ENCODE data around the gene ETV3.

DNA sequence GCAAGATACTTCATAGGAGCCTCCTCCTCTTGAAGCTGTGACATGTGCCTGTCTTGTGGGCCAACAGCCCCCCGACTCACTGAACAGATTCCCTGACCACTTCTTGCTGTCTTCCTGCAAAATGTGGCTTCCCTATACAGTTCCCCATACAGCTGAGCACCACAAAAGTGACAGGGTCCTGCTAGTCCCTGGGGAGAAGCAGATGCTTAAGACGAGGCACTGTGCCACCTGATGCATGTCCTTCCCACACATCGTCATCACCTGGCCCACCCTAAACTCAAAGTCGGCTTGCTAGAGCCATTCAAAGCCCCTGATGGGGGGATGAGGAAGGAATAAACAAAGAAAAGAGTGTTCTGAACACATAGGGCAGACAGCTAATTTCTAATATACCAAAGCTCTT, 29.2 kb upstream of the ETV3 start:
- TF ChIP-seq POLR2A (IDR thresholded peaks at IDR 0.05) (no peak), CTCF (IDR thresholded peaks at IDR 0.05) (no peak), POLR2AphosphoS5 (IDR thresholded peaks at IDR 0.05) (no peak), EP300 (IDR thresholded peaks at IDR 0.05; ENCODE audit: low read depth) (no peak)
